ENCODE data around the gene ZNF146.
"Not testable (repeated sequence)": the region's sequence is repeated elsewhere in the genome, so short reads cannot be mapped to it uniquely, and the experiment has no call there.

Gene ZNF146

GRCh38 chr19:36203293-36203692 lies 11.6 kb upstream of the ZNF146 start:
- no peaks in the 10 kb centered on the region for H3K4me1 ChIP-seq (ENCODE audit: control insufficient read depth, insufficient read depth, low read length)

GRCh38 chr19:36207605-36208252 lies 7.2 kb upstream of the ZNF146 start:
- Histone ChIP-seq H3K27me3 (ENCODE audit: control insufficient read depth, insufficient read depth, low read length) (no peaks in the 10 kb centered on the region), H3K36me3 (ENCODE audit: insufficient read depth, low read length) (peaks cover 3% of the 10 kb centered on the region), H3K9ac (ENCODE audit: low read depth, low read length) (no peak overlapping the region), H3K4me2 (ENCODE audit: low read length) (no peak overlapping the region), H3K4me1 (ENCODE audit: control insufficient read depth, insufficient read depth, low read length) (no peaks in the 10 kb centered on the region), H3K4me3 (ENCODE audit: low read length) (no peak overlapping the region), H3K9me3 (replicated peaks; ENCODE audit: low read length) (no peaks in the 10 kb centered on the region)

More at GRCh38 chr19:36203293-36203692, 11.6 kb upstream of the ZNF146 start:
- H3K4me2 ChIP-seq (ENCODE audit: low read length) = no peak overlapping the region
- H3K4me3 ChIP-seq (ENCODE audit: low read length) = no peak overlapping the region
- H3K36me3 ChIP-seq (ENCODE audit: insufficient read depth, low read length) = peaks cover 3% of the 10 kb centered on the region
- H3K27me3 ChIP-seq (ENCODE audit: control insufficient read depth, insufficient read depth, low read length) = no peaks in the 10 kb centered on the region
- H3K9ac ChIP-seq (ENCODE audit: low read depth, low read length) = no peak overlapping the region
- no peaks in the 10 kb centered on the region for H3K9me3 ChIP-seq (replicated peaks; ENCODE audit: low read length)

GRCh38 chr19:36209372-36209771 lies 5.5 kb upstream of the ZNF146 start:
- H3K9ac ChIP-seq (ENCODE audit: low read depth, low read length) = no peak overlapping the region
- no peaks in the 10 kb centered on the region for H3K27me3 ChIP-seq (ENCODE audit: control insufficient read depth, insufficient read depth, low read length)
- no peak overlapping the region for H3K4me3 ChIP-seq (ENCODE audit: low read length)
- H3K4me1 ChIP-seq (ENCODE audit: control insufficient read depth, insufficient read depth, low read length) = peaks cover 5% of the 10 kb centered on the region
- H3K36me3 ChIP-seq (ENCODE audit: insufficient read depth, low read length) = peaks cover 3% of the 10 kb centered on the region
- H3K9me3 ChIP-seq (replicated peaks; ENCODE audit: low read length) = no peaks in the 10 kb centered on the region
- H3K4me2 ChIP-seq (ENCODE audit: low read length) = no peak overlapping the region

GRCh38 chr19:36210497-36210896 lies 4.4 kb upstream of the ZNF146 start:
- H3K27me3 ChIP-seq (ENCODE audit: control insufficient read depth, insufficient read depth, low read length) = no peaks in the 10 kb centered on the region
- H3K4me1 ChIP-seq (ENCODE audit: control insufficient read depth, insufficient read depth, low read length) = peaks cover 5% of the 10 kb centered on the region
- H3K36me3 ChIP-seq (ENCODE audit: insufficient read depth, low read length) = peaks cover 3% of the 10 kb centered on the region
- H3K9me3 ChIP-seq (replicated peaks; ENCODE audit: low read length) = no peaks in the 10 kb centered on the region
- no peak overlapping the region for H3K4me2 ChIP-seq (ENCODE audit: low read length)
- no peak overlapping the region for H3K4me3 ChIP-seq (ENCODE audit: low read length)
- no peak overlapping the region for H3K9ac ChIP-seq (ENCODE audit: low read depth, low read length)

- Histone ChIP-seq H3K4me3 (ENCODE audit: low read length) (no peak overlapping the region), H3K9ac (ENCODE audit: low read depth, low read length) (no peak overlapping the region), H3K4me2 (ENCODE audit: low read length) (no peak overlapping the region), H3K4me1 (ENCODE audit: control insufficient read depth, insufficient read depth, low read length) (peaks cover 10% of the 10 kb centered on the region), H3K27me3 (ENCODE audit: control insufficient read depth, insufficient read depth, low read length) (no peaks in the 10 kb centered on the region), H3K36me3 (ENCODE audit: insufficient read depth, low read length) (no peaks in the 10 kb centered on the region), H3K9me3 (replicated peaks; ENCODE audit: low read length) (no peaks in the 10 kb centered on the region)
Measured at GRCh38 chr19:36212895-36213294, 2.0 kb upstream of the ZNF146 start.

GRCh38 chr19:36215276-36216123 lies 594 bp downstream of the ZNF146 start:
- H3K4me3 ChIP-seq (ENCODE audit: low read length) = peak overlapping the region; percentile 88
- H3K9me3 ChIP-seq (replicated peaks; ENCODE audit: low read length) = no peaks in the 10 kb centered on the region
- peak overlapping the region; percentile 99 for H3K9ac ChIP-seq (ENCODE audit: low read depth, low read length)
- peaks cover 10% of the 10 kb centered on the region for H3K4me1 ChIP-seq (ENCODE audit: control insufficient read depth, insufficient read depth, low read length)
- no peaks in the 10 kb centered on the region for H3K27me3 ChIP-seq (ENCODE audit: control insufficient read depth, insufficient read depth, low read length)
- H3K36me3 ChIP-seq (ENCODE audit: insufficient read depth, low read length) = peaks cover 4% of the 10 kb centered on the region
- peak overlapping the region; percentile 92 for H3K4me2 ChIP-seq (ENCODE audit: low read length)

- Histone ChIP-seq H3K4me3 (ENCODE audit: low read length) (no peak overlapping the region), H3K9ac (ENCODE audit: low read depth, low read length) (no peak overlapping the region), H3K9me3 (replicated peaks; ENCODE audit: low read length) (no peaks in the 10 kb centered on the region), H3K4me1 (ENCODE audit: control insufficient read depth, insufficient read depth, low read length) (peaks cover 29% of the 10 kb centered on the region), H3K27me3 (ENCODE audit: control insufficient read depth, insufficient read depth, low read length) (no peaks in the 10 kb centered on the region), H3K36me3 (ENCODE audit: insufficient read depth, low read length) (peaks cover 37% of the 10 kb centered on the region), H3K4me2 (ENCODE audit: low read length) (no peak overlapping the region)
Measured at GRCh38 chr19:36221474-36221873, 6.6 kb downstream of the ZNF146 start.

GRCh38 chr19:36222503-36222902 lies 7.6 kb downstream of the ZNF146 start:
- Histone ChIP-seq H3K4me3 (ENCODE audit: low read length) (no peak overlapping the region), H3K36me3 (ENCODE audit: insufficient read depth, low read length) (peaks cover 43% of the 10 kb centered on the region), H3K9ac (ENCODE audit: low read depth, low read length) (no peak overlapping the region), H3K4me1 (ENCODE audit: control insufficient read depth, insufficient read depth, low read length) (peaks cover 25% of the 10 kb centered on the region), H3K4me2 (ENCODE audit: low read length) (no peak overlapping the region), H3K27me3 (ENCODE audit: control insufficient read depth, insufficient read depth, low read length) (no peaks in the 10 kb centered on the region), H3K9me3 (replicated peaks; ENCODE audit: low read length) (no peaks in the 10 kb centered on the region)

- Histone ChIP-seq H3K4me1 (ENCODE audit: control insufficient read depth, insufficient read depth, low read length) (peaks cover 25% of the 10 kb centered on the region), H3K36me3 (ENCODE audit: insufficient read depth, low read length) (peaks cover 64% of the 10 kb centered on the region), H3K9me3 (replicated peaks; ENCODE audit: low read length) (no peaks in the 10 kb centered on the region), H3K27me3 (ENCODE audit: control insufficient read depth, insufficient read depth, low read length) (no peaks in the 10 kb centered on the region), H3K4me3 (ENCODE audit: low read length) (peak overlapping the region; percentile 10), H3K4me2 (ENCODE audit: low read length) (peak overlapping the region; percentile 69), H3K9ac (ENCODE audit: low read depth, low read length) (peak overlapping the region; percentile 23)
Measured at GRCh38 chr19:36225219-36225892, 10.4 kb downstream of the ZNF146 start.

- H3K9me3 ChIP-seq (replicated peaks; ENCODE audit: low read length) = peaks cover 28% of the 10 kb centered on the region
- not testable (repeated sequence) for H3K4me1 ChIP-seq (ENCODE audit: control insufficient read depth, insufficient read depth, low read length); H3K9ac ChIP-seq (ENCODE audit: low read depth, low read length); H3K4me3 ChIP-seq (ENCODE audit: low read length); H3K4me2 ChIP-seq (ENCODE audit: low read length); H3K27me3 ChIP-seq (ENCODE audit: control insufficient read depth, insufficient read depth, low read length)
- H3K36me3 ChIP-seq (ENCODE audit: insufficient read depth, low read length) = peaks cover 90% of the 10 kb centered on the region
Measured at GRCh38 chr19:36233626-36234025, 18.7 kb downstream of the ZNF146 start.

GRCh38 chr19:36236304-36236945 lies 21.5 kb downstream of the ZNF146 start:
- no peak overlapping the region for H3K9ac ChIP-seq (ENCODE audit: low read depth, low read length)
- peaks cover 82% of the 10 kb centered on the region for H3K36me3 ChIP-seq (ENCODE audit: insufficient read depth, low read length)
- no peak overlapping the region for H3K4me3 ChIP-seq (ENCODE audit: low read length)
- no peaks in the 10 kb centered on the region for H3K4me1 ChIP-seq (ENCODE audit: control insufficient read depth, insufficient read depth, low read length)
- H3K27me3 ChIP-seq (ENCODE audit: control insufficient read depth, insufficient read depth, low read length) = no peaks in the 10 kb centered on the region
- H3K4me2 ChIP-seq (ENCODE audit: low read length) = no peak overlapping the region
- peaks cover 28% of the 10 kb centered on the region for H3K9me3 ChIP-seq (replicated peaks; ENCODE audit: low read length)
